Adrenal gland (tissue), 12 donors: Measurements from ENCODE around the gene DAB2IP. TPM values are rescaled to one million over a fixed set of nuclear protein-coding genes. Genes with fewer than 3 reads are reported as not detected.
A peak's percentile ranks its signal among the peaks of the same experiment; 100 is the strongest.

ENCODE experiments used
- DNase-seq, 7 donors: peaks; one replicate each; pipeline ENCODE4 v3.0.0-alpha.2; 2019 to 2020
- H3K27ac ChIP-seq, 5 donors: fragments of 200-600 bp; sonication (generic) in 4 of 5; 1 replicate in 3 of 5; 2 replicates in 2 of 5; pipeline versions ENCODE4 v1.5.1 to v1.8.0; 2016 to 2020; ENCODE audit warnings: mild to moderate bottlenecking in 1 of 5
- H3K27me3 ChIP-seq: fragments of 200-600 bp; 2 replicates; pipeline ENCODE4 v1.8.0; 2021
- H3K36me3 ChIP-seq, 2 donors: fragments of 200-600 bp; replicated peaks in 1 of 2; 1 replicate in 1 of 2; 2 replicates in 1 of 2; pipeline versions ENCODE4 v1.5.1 to v1.8.0; 2018 to 2022
- H3K4me1 ChIP-seq, 2 donors: fragments of 200-600 bp; replicated peaks in 1 of 2; 1 replicate in 1 of 2; 2 replicates in 1 of 2; pipeline versions ENCODE4 v1.5.1 to v1.8.0; 2018 to 2021
- H3K4me3 ChIP-seq, 4 donors: fragments of 200-600 bp; sonication (generic) in 3 of 4; one replicate each; pipeline ENCODE4 v1.5.1; 2016 to 2018
- H3K9me3 ChIP-seq, 3 donors: fragments of 200-600 bp; sonication (generic) in 1 of 3; replicated peaks in 1 of 3; 1 replicate in 2 of 3; 2 replicates in 1 of 3; pipeline versions ENCODE4 v1.5.1 to v1.8.0; 2016 to 2021
- CTCF ChIP-seq, 6 experiments: fragments of 450-650 bp in 4 of 6; fragments of 200-600 bp in 2 of 6; sonication (generic) in 1 of 6; IDR thresholded peaks; 1 replicate in 5 of 6; 2 replicates in 1 of 6; pipeline versions ENCODE4 v1.5.1 to v1.8.0; 2016 to 2021; ENCODE audit warnings: antibody characterized with exemption in 6 of 6, mild to moderate bottlenecking in 2 of 6, moderate library complexity in 1 of 6
- POLR2A ChIP-seq, 2 donors: fragments of 450-650 bp; IDR thresholded peaks; one replicate each; pipeline ENCODE4 v1.6.1; 2017; ENCODE audit warnings: antibody characterized with exemption in 2 of 2, mild to moderate bottlenecking in 2 of 2, moderate library complexity in 1 of 2
- WGBS, 4 donors: extraction: QIAGEN DNeasy Blood & Tissue Kit in 2 of 4; methylation state at CpG; one replicate each; pipeline versions ENCODE4 v1.1.5 to v1.1.7; 2013 to 2017; 5-methylcytosine and 5-hydroxymethylcytosine counted together
- intact Hi-C, 2 donors: fragments of 100-400 bp; cut with DNase I; formaldehyde crosslinking; loops; one replicate each; pipeline versions ENCODE4 v1.14.1 to v1.15.0; 2022 to 2023
- polyA plus RNA-seq, 3 donors: library from polyadenylated mRNA; stranded (reverse); fragments of 200-250 nt in 2 of 3; fragments of 350-450 nt in 1 of 3; fragmentation: Illumina TruSeq in 1 of 3; extraction: RNeasy Lipid Tissue Mini Kit (QIAGEN cat#74804) in 1 of 3; gene quantifications; one replicate each; pipeline ENCODE4 v1.2.3, GENCODE V29; 2013 to 2014
- total RNA-seq, 9 donors: library from RNA; depleted of rRNA in 4 of 9; stranded (reverse); fragments of >200 nt in 4 of 9; fragments of 120-200 nt in 1 of 9; fragmentation: NEBNext Ultra II Directional in 1 of 9; extraction: Animal tissue kit (Norgen Biotek cat#: 25700) in 1 of 9; gene quantifications; one replicate each; pipeline versions ENCODE4 v1.1.0 to v1.2.4, GENCODE V29; 2013 to 2023
- donor health status: healthy with polysubstance abuse.
- donor health status: Bipolar disorder and iron deficiency.
- donor health status: DM: yes; HTN: yes; CAD: no.
- donor health status: DM: no; HTN: no; CAD: no.
- donor health status: DM: no; HTN: no; CAD: no.
- donor health status: DM: yes; HTN: yes; CAD: no.

The DAB2IP gene
- total and polyA plus RNA-seq, 12 donors: 12.0 to 52.2 (median 43.9) TPM

GRCh38 chr9:121743441-121744001, 92.1 kb downstream of the DAB2IP start:
- peak overlapping the region; percentile 44 to 91 (median 85) for H3K27ac ChIP-seq
- 15 to 28% (median 17%) methylated on average over 8 to 15 of the region's 15 CpGs for WGBS, 4 donors
- intact Hi-C loops: no loop called here
- no peaks in the 10 kb centered on the region for H3K36me3 ChIP-seq
- H3K4me3 ChIP-seq: peak overlapping the region in 3 of 4 donors; percentile 29 to 59 (median 47)
- TF ChIP-seq CTCF (IDR thresholded peaks at IDR 0.05) (peak in 5 of 6 experiments; percentile 28 to 65 (median 48)), POLR2A (IDR thresholded peaks at IDR 0.05) (peak in 1 of 2 donors; percentile 77)
- peak; percentile 83 to 95 (median 91) for DNase-seq
- H3K27me3 ChIP-seq: no peaks in the 10 kb centered on the region
- H3K9me3 ChIP-seq: no peaks in the 10 kb centered on the region
- H3K4me1 ChIP-seq: peaks cover 62 to 87% of the 10 kb centered on the region in 2 donors

GRCh38 chr9:121744002-121744686, 92.7 kb downstream of the DAB2IP start:
- intact Hi-C loops: no loop called here

GRCh38 chr9:121744687-121745395, 93.4 kb downstream of the DAB2IP start:
- Histone ChIP-seq H3K36me3 (no peaks in the 10 kb centered on the region), H3K27me3 (no peaks in the 10 kb centered on the region), H3K4me3 (peak overlapping the region in 1 of 4 donors; percentile 59), H3K27ac (peak overlapping the region in 4 of 5 donors; percentile 71 to 91 (median 88)), H3K9me3 (no peaks in the 10 kb centered on the region), H3K4me1 (peaks cover 63 to 87% of the 10 kb centered on the region in 2 donors)
- WGBS, 4 donors: 56 to 61% (median 60%) methylated on average over 6 to 11 of the region's 11 CpGs
- intact Hi-C loops: loop anchor here in 1 of 2 donors (5.0 kb wide), 1 partner anchor 252 kb away; no protein-coding TSS in a partner anchor
- TF ChIP-seq CTCF (IDR thresholded peaks at IDR 0.05) (no peak), POLR2A (IDR thresholded peaks at IDR 0.05) (peak in 1 of 2 donors; percentile 7)
- DNase-seq: peak in 2 of 7 donors; percentile 23 to 56

More at GRCh38 chr9:121744002-121744686, 92.7 kb downstream of the DAB2IP start:
- peak overlapping the region; percentile 44 to 91 (median 85) for H3K27ac ChIP-seq
- H3K27me3 ChIP-seq: no peaks in the 10 kb centered on the region
- peak; percentile 71 to 91 (median 83) for DNase-seq
- 9 to 31% (median 26%) methylated on average over 8 to 11 of the region's 11 CpGs for WGBS, 4 donors
- H3K4me3 ChIP-seq: peak overlapping the region in 3 of 4 donors; percentile 29 to 59 (median 47)
- H3K9me3 ChIP-seq: no peaks in the 10 kb centered on the region
- TF ChIP-seq POLR2A (IDR thresholded peaks at IDR 0.05) (no peak), CTCF (IDR thresholded peaks at IDR 0.05) (peak; percentile 25 to 60 (median 51))
- H3K4me1 ChIP-seq: peaks cover 62 to 87% of the 10 kb centered on the region in 2 donors
- H3K36me3 ChIP-seq: no peaks in the 10 kb centered on the region

- Histone ChIP-seq H3K4me1 (peaks cover 65 to 87% of the 10 kb centered on the region in 2 donors), H3K4me3 (no peak overlapping the region)
- WGBS, 4 donors: 93 to 96% (median 93%) methylated on average over 2 to 4 of the region's 4 CpGs; no CpG with 5 or more reads in 1 of the 4 donors
Measured at GRCh38 chr9:121745396-121745695, 93.9 kb downstream of the DAB2IP start.

More at GRCh38 chr9:121745396-121745695, 93.9 kb downstream of the DAB2IP start:
- DNase-seq: no peak
- peak overlapping the region in 2 of 5 donors; percentile 90 to 91 for H3K27ac ChIP-seq
- intact Hi-C loops: loop anchor here in 1 of 2 donors (5.0 kb wide), 1 partner anchor 252 kb away; no protein-coding TSS in a partner anchor
- TF ChIP-seq CTCF (IDR thresholded peaks at IDR 0.05): no peak
- TF ChIP-seq POLR2A (IDR thresholded peaks at IDR 0.05): no peak
- no peaks in the 10 kb centered on the region for H3K36me3 ChIP-seq
- no peaks in the 10 kb centered on the region for H3K9me3 ChIP-seq
- no peaks in the 10 kb centered on the region for H3K27me3 ChIP-seq
